ENCODE data around the gene KIF3C.

- TF ChIP-seq POLR2A (IDR thresholded peaks at IDR 0.05; ENCODE audit: low read length) (no peak), RCOR1 (IDR thresholded peaks at IDR 0.05; ENCODE audit: low read depth, low read length) (no peak), HMGXB4 (CRISPR knock-in tag; IDR thresholded peaks at IDR 0.05; ENCODE audit: borderline replicate concordance) (no peak), CTCF (IDR thresholded peaks at IDR 0.05) (no peak), JUNB (IDR thresholded peaks at IDR 0.05) (no peak), ELK1 (IDR thresholded peaks at IDR 0.05; ENCODE audit: low read depth, low read length) (no peak), NR3C1 (IDR thresholded peaks at IDR 0.05) (no peak), ESRRA (IDR thresholded peaks at IDR 0.05; ENCODE audit: borderline replicate concordance, low read length) (no peak), MAZ (IDR thresholded peaks at IDR 0.05; ENCODE audit: borderline replicate concordance, low read depth, low read length) (no peak), POLR2AphosphoS2 (conservative IDR thresholded peaks at IDR 0.05; ENCODE audit: low read length) (no peak)
- TF ChIP-seq, protein P1, sequence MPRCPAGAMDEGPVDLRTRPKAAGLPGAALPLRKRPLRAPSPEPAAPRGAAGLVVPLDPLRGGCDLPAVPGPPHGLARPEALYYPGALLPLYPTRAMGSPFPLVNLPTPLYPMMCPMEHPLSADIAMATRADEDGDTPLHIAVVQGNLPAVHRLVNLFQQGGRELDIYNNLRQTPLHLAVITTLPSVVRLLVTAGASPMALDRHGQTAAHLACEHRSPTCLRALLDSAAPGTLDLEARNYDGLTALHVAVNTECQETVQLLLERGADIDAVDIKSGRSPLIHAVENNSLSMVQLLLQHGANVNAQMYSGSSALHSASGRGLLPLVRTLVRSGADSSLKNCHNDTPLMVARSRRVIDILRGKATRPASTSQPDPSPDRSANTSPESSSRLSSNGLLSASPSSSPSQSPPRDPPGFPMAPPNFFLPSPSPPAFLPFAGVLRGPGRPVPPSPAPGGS (IDR thresholded peaks at IDR 0.05), result no peak
- TF ChIP-seq, protein P2, sequence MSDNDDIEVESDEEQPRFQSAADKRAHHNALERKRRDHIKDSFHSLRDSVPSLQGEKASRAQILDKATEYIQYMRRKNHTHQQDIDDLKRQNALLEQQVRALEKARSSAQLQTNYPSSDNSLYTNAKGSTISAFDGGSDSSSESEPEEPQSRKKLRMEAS (IDR thresholded peaks at IDR 0.05), result no peak
- TF ChIP-seq, protein P3, sequence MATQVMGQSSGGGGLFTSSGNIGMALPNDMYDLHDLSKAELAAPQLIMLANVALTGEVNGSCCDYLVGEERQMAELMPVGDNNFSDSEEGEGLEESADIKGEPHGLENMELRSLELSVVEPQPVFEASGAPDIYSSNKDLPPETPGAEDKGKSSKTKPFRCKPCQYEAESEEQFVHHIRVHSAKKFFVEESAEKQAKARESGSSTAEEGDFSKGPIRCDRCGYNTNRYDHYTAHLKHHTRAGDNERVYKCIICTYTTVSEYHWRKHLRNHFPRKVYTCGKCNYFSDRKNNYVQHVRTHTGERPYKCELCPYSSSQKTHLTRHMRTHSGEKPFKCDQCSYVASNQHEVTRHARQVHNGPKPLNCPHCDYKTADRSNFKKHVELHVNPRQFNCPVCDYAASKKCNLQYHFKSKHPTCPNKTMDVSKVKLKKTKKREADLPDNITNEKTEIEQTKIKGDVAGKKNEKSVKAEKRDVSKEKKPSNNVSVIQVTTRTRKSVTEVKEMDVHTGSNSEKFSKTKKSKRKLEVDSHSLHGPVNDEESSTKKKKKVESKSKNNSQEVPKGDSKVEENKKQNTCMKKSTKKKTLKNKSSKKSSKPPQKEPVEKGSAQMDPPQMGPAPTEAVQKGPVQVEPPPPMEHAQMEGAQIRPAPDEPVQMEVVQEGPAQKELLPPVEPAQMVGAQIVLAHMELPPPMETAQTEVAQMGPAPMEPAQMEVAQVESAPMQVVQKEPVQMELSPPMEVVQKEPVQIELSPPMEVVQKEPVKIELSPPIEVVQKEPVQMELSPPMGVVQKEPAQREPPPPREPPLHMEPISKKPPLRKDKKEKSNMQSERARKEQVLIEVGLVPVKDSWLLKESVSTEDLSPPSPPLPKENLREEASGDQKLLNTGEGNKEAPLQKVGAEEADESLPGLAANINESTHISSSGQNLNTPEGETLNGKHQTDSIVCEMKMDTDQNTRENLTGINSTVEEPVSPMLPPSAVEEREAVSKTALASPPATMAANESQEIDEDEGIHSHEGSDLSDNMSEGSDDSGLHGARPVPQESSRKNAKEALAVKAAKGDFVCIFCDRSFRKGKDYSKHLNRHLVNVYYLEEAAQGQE (IDR thresholded peaks at IDR 0.05), result no peak
Measured at GRCh38 chr2:25966531-25967270, 15.6 kb downstream of the KIF3C start.

Data from A549 (cell line).